ENCODE results near the gene CACNA1C. TPM values are rescaled to one million over a fixed set of nuclear protein-coding genes. Genes with fewer than 3 reads are reported as not detected.

Gene CACNA1C
- total RNA-seq, 2 donors from 2014 or later, result 99.2 to 127 TPM

DNA sequence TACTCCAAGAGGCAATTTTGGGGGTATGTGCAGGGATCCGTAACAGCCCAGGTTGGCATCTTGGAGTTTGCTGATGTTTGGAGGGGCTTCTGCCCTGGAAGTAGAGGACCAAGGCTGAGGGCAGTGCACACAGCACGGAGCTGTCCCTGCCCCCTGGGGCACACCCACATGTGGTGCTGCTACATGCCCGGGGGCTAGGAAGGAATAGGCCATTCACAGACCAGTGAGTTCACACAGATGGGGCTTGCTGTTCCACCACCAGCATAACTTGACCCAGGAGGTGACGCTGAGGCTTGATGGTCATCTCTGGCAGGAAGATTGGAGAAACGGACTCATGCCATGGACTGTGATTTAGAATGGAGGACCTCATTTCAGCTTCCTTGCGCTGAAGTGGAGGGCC, 510.9 kb downstream of the CACNA1C start:
- intact Hi-C loops (cut with DNase I), result no loop called here
- ATAC-seq (no peak), DNase-seq (no peak)

DNA sequence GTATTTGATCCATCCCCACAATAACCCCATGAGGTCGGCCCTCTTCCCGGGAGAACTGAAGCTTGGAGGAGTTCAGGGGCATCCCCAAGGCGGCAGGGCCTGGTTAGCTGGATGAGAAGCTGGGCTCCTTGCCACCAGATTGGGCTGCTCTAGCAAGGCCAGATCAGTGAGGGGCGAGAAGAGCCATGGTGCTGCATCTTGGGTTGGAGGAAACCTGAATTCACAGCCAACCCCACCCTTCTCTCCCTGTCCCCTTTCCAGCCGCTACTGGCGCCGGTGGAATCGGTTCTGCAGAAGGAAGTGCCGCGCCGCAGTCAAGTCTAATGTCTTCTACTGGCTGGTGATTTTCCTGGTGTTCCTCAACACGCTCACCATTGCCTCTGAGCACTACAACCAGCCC, 513.4 kb downstream of the CACNA1C start:
- ATAC-seq, result no peak
- intact Hi-C loops (cut with DNase I), result no loop called here
- DNase-seq, result no peak

DNA sequence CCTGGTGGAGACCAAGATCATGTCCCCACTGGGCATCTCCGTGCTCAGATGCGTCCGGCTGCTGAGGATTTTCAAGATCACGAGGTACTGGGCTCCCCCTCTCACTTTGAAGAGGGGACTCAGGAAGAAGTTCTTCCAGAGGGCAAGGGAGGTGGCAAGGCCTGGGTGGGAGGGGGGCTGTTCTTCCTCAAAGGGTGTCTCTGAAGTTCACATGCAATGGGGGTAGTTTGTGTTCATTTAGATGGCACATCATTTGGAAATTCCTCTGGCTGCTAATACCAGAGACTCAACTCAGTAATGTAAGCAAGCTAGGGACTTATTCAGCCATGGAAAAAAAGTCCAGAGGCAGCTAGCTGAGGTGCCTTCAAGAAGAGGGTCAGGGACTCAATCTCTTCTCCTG, 514.9 kb downstream of the CACNA1C start:
- ATAC-seq (no peak), DNase-seq (no peak)
- intact Hi-C loops (cut with DNase I), result no loop called here

DNA sequence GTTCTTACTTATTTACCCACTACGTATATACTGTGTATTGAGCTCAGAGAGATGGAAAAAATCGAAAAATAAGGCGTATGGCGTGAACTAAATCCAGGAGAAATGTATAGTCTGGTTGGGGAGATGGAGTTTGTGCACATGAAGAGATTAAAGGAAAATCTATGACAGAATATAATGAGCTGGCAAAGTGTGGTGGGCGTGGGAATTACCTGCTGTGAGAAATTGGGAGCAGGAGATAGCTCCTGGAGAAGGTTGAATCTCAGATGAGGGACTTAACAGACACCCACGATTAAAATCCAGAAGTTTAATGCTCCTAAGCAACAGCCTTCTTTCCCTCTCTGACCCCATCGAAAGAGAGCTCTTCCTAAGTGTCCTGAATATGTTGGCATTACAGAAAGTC, 517.8 kb downstream of the CACNA1C start:
- no peak for ATAC-seq
- DNase-seq, result no peak
- intact Hi-C loops (cut with DNase I), result no loop called here

GRCh38 chr12:2574355-2574935, 521.7 kb downstream of the CACNA1C start:
- ATAC-seq (no peak), DNase-seq (no peak)
- intact Hi-C loops (cut with DNase I), result no loop called here

DNA sequence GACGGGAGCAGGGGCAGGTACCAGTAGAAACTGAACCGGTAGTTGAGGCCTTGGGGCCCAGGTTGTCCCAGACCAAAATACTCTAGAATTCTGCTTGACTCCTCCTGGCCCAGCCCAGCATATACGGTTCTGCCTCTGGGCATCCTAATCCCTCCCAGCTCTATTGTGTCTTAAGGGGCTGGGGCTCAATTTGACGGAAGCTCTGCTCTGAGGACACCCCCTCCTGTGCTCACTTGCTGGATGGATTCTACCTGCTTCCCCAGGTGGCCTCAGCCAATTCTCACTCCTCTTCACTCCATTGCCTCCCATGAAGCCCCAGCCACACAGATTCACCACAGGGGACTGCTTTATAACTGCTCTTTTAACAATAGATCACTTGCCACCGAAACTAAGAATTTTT, 522.5 kb downstream of the CACNA1C start:
- DNase-seq (no peak), ATAC-seq (no peak)
- intact Hi-C loops (cut with DNase I), result no loop called here

DNA sequence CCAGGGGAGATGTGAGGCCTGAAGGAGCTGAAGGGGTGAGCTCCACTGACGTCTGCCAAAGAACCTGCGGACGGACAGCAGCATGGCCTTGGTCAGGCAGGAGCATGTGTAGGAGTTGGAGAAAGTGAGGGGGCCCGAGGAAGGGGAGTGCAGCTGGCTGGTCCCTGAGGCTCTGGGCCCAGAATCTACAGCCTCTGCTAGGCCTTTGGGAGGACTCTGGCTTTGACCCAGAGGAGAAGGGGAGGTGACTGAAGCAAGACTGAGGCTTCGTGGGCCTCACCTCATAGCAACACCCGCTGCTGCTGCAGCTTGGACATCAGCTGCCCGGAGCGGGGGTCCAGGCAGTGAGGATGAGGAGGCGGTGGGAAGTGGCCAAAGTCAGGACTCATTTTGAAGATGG, 525.4 kb downstream of the CACNA1C start:
- no peak for DNase-seq
- ATAC-seq, result no peak
- intact Hi-C loops (cut with DNase I), result no loop called here

- ATAC-seq (no peak), DNase-seq (no peak)
- intact Hi-C loops (cut with DNase I), result no loop called here
Measured at GRCh38 chr12:2578772-2579171, 526.0 kb downstream of the CACNA1C start.

GRCh38 chr12:2580821-2581220, 528.0 kb downstream of the CACNA1C start:
- intact Hi-C loops (cut with DNase I), result loop anchor here in 1 of 2 donors (10.0 kb wide), 2 partner anchors 186 to 546 kb away; no protein-coding TSS in a partner anchor
- DNase-seq (no peak), ATAC-seq (no peak)

DNA sequence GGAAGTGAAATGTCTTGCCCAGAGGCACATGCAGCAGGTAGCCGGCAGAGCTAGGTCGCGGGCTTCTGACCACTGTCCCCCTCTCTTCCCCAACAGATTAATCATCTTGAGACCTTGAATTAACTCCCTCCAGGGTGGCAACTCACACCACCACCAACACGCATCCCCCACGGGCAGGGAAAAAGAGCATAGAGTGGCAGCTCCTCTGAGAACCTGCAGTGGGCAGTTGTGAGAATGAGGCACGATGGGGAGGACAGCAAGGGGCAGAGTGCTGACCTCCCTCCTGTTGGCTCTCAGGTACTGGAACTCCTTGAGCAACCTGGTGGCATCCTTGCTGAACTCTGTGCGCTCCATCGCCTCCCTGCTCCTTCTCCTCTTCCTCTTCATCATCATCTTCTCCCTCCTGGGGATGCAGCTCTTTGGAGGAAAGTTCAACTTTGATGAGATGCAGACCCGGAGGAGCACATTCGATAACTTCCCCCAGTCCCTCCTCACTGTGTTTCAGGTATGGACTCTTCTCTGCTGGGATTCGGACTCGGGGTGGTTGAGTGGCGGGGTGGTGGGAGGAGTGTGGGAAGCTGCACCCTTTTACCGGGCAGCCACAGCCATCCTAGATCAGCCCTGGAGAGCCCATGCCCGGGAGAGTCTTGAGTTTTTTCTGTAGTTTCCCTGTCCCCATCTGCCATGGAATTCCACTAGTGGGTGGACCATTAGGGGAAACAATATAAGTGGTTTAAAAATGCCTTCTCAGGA, 528.7 kb downstream of the CACNA1C start:
- ATAC-seq, result no peak
- intact Hi-C loops (cut with DNase I), result loop anchor here in 1 of 2 donors (10.0 kb wide), 2 partner anchors 187 to 547 kb away; no protein-coding TSS in a partner anchor
- no peak for DNase-seq

DNA sequence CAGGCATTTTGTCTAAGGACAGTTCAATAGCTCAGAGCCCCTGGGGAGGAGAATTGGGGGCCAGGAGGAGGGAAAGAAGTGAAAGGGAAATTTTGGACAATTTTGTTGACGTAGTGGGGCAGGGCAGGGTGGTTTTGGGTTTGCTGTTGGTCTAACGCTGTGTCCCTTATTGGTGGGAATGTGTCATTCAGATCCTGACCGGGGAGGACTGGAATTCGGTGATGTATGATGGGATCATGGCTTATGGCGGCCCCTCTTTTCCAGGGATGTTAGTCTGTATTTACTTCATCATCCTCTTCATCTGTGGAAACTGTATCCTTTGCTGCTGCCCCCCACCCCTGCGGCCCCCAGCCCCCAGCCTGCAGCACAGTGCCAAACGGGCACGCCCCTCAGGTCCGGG, 529.8 kb downstream of the CACNA1C start:
- intact Hi-C loops (cut with DNase I), result loop anchor here in 1 of 2 donors (10.0 kb wide), 2 partner anchors 188 to 548 kb away; no protein-coding TSS in a partner anchor
- DNase-seq, result no peak
- ATAC-seq, result peak in 1 of 2 donors; percentile 7

- DNase-seq (peak; percentile 76), ATAC-seq (peak; percentile 92 to 96)
- intact Hi-C loops (cut with DNase I), result loop anchor here in 1 of 2 donors (10.0 kb wide), 2 partner anchors 188 to 548 kb away; no protein-coding TSS in a partner anchor
Measured at GRCh38 chr12:2583091-2583497, 530.3 kb downstream of the CACNA1C start.

GRCh38 chr12:2583642-2584401, 531.0 kb downstream of the CACNA1C start:
- intact Hi-C loops (cut with DNase I), result loop anchor here in 1 of 2 donors (10.0 kb wide), 2 partner anchors 189 to 549 kb away; no protein-coding TSS in a partner anchor
- no peak for ATAC-seq
- no peak for DNase-seq

GRCh38 chr12:2586156-2587038, 533.6 kb downstream of the CACNA1C start:
- ATAC-seq (no peak), DNase-seq (no peak)
- intact Hi-C loops (cut with DNase I), result loop anchor here in 1 of 2 donors (10.0 kb wide), 2 partner anchors 192 to 552 kb away; no protein-coding TSS in a partner anchor

GRCh38 chr12:2588345-2588744, 535.6 kb downstream of the CACNA1C start:
- ATAC-seq (no peak), DNase-seq (no peak)
- intact Hi-C loops (cut with DNase I), result loop anchor here in 1 of 2 donors (10.0 kb wide), 2 partner anchors 194 to 554 kb away; no protein-coding TSS in a partner anchor

DNA sequence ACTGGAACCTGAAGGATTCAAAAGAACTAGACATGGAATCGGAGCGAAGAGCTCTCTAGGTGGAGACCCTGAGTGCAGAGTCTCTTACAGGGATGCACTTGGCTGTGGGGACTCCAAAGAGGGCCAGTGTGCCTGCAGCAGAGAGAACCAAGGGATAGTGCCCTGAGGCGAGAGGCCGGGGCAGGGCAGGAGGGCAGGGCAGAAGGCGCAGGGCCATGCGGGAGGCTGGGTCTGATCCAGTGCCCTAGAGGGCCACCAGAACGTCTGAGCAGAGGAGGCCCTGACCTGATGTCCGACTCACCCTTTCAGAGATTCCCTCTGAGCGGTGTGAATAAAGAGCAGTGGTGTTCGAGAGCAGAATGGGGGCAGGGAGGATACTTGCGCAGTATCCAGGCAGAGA, 536.6 kb downstream of the CACNA1C start:
- intact Hi-C loops (cut with DNase I), result loop anchor here in 1 of 2 donors (10.0 kb wide), 2 partner anchors 195 to 555 kb away; no protein-coding TSS in a partner anchor
- DNase-seq, result no peak
- peak in 1 of 2 donors; percentile 14 for ATAC-seq

- intact Hi-C loops (cut with DNase I), result no loop called here
- no peak for DNase-seq
- no peak for ATAC-seq
Measured at GRCh38 chr12:2593045-2593444, 540.3 kb downstream of the CACNA1C start.

GRCh38 chr12:2596441-2596840, 543.7 kb downstream of the CACNA1C start:
- DNase-seq, result no peak
- no peak for ATAC-seq
- intact Hi-C loops (cut with DNase I), result no loop called here

DNA sequence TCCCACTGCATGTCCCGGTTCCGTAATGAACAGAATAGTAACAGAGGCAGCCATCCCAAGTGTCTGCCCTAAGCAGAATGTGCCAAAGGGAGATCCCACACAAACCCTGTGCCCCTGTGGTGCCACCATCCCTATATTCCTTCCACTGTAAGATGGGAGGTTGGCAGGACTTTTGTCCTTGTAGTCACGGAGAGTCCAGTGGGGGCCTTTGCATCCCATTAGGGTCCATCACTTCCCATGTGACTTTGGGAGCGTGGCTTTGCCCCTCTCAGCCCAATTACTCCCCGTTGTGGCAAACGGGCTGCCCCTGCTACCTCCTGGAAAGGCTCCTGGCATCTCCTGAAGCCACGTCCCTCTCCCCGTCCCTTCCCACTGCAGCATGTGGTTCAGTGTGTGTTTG, 552.5 kb downstream of the CACNA1C start:
- intact Hi-C loops (cut with DNase I), result no loop called here
- DNase-seq (no peak), ATAC-seq (no peak)

Data from left cardiac atrium (tissue), 4 donors.